IMR-90 (cell line): ENCODE data around the gene LCNL1. TPM values are rescaled to one million over a fixed set of nuclear protein-coding genes. Genes with fewer than 3 reads are reported as not detected.

Experiments used
- ATAC-seq: fragments of 200-7000 bp; cut with Tn5 transposase; 2 replicates; pipeline ENCODE4 v1.9.1; 2020; ENCODE audit warnings: low read depth, mild to moderate bottlenecking, moderate library complexity
- BruUV-seq: library from RNA; stranded (reverse); fragments of 400-500 nt; replicated peaks from 2 replicates; lab custom pipeline; 2021; lab: Mats Ljungman, UMichigan
- CTCF ChIA-PET: fragments of 300-600 bp; formaldehyde crosslinking; extraction: SDS; loops from one replicate; lab custom pipeline; 2021; ENCODE audit warnings: antibody characterized with exemption; lab: Yijun Ruan, JAX
- POLR2A ChIA-PET: fragments of 300-600 bp; sonication (Branson Sonifier 250); formaldehyde crosslinking; loops from one replicate; lab custom pipeline; 2022; ENCODE audit warnings: antibody characterized with exemption; ENCODE audit not compliant: unreplicated experiment; lab: Charles Lee
- DNase-seq: peaks from one replicate; pipeline ENCODE4 v3.0.0; 2013
- H2AFZ ChIP-seq: replicated peaks from 2 replicates; pipeline ENCODE3; 2013; ENCODE audit warnings: low read length, mild to moderate bottlenecking; ENCODE audit not compliant: poor library complexity
- H2AK5ac ChIP-seq: 2 replicates; pipeline ENCODE4 v1.6.1; 2013; ENCODE audit warnings: low read depth, low read length, inconsistent platforms
- H2AK9ac ChIP-seq: replicated peaks from 2 replicates; pipeline ENCODE3; 2013; ENCODE audit warnings: mild to moderate bottlenecking, low read depth, low read length, moderate library complexity; ENCODE audit not compliant: poor library complexity
- H2BK120ac ChIP-seq: 2 replicates; pipeline ENCODE4 v1.6.1; 2013; ENCODE audit warnings: low read depth, low read length, inconsistent platforms
- H2BK15ac ChIP-seq: 3 replicates; pipeline ENCODE4 v1.6.1; 2013; ENCODE audit warnings: low read depth, low read length, inconsistent platforms
- H2BK20ac ChIP-seq: 2 replicates; pipeline ENCODE4 v1.6.1; 2013; ENCODE audit warnings: low read depth, mild to moderate bottlenecking, inconsistent platforms, low read length, moderate library complexity
- H2BK5ac ChIP-seq: 2 replicates; pipeline ENCODE4 v1.6.1; 2013; ENCODE audit warnings: mild to moderate bottlenecking, low read depth, low read length, inconsistent platforms; ENCODE audit not compliant: poor library complexity, severe bottlenecking
- H3K14ac ChIP-seq: replicated peaks from 2 replicates; pipeline ENCODE4 v1.6.1; 2013; ENCODE audit warnings: low read depth, low read length, inconsistent platforms
- H3K18ac ChIP-seq: 2 replicates; pipeline ENCODE4 v1.6.1; 2013; ENCODE audit warnings: low read depth, low read length, control low read depth
- H3K23ac ChIP-seq: 2 replicates; pipeline ENCODE4 v1.6.1; 2013; ENCODE audit warnings: low read depth, low read length, inconsistent platforms
- H3K27ac ChIP-seq: 2 replicates; pipeline ENCODE4 v1.5.1; 2013; ENCODE audit warnings: mild to moderate bottlenecking, control low read depth, low read length; ENCODE audit not compliant: insufficient read depth
- H3K27me3 ChIP-seq: 2 replicates; pipeline ENCODE4 v1.6.1; 2013; ENCODE audit warnings: low read length; ENCODE audit not compliant: control insufficient read depth, insufficient read depth
- H3K36me3 ChIP-seq: 2 replicates; pipeline ENCODE4 v1.6.1; 2013; ENCODE audit warnings: low read length, mixed read lengths; ENCODE audit not compliant: control insufficient read depth, insufficient read depth
- H3K4ac ChIP-seq: 2 replicates; pipeline ENCODE4 v1.6.1; 2013; ENCODE audit warnings: low read depth, low read length, inconsistent platforms
- H3K4me1 ChIP-seq: 2 replicates; pipeline ENCODE4 v1.6.1; 2013; ENCODE audit warnings: low read length, mixed read lengths; ENCODE audit not compliant: control insufficient read depth, insufficient read depth
- H3K4me2 ChIP-seq: 2 replicates; pipeline ENCODE4 v1.6.1; 2013; ENCODE audit warnings: low read depth, mild to moderate bottlenecking, control low read depth, low read length, moderate library complexity
- H3K4me3 ChIP-seq: 2 replicates; pipeline ENCODE4 v1.5.1; 2013; ENCODE audit warnings: low read depth, mild to moderate bottlenecking, control low read depth, low read length, moderate library complexity; ENCODE audit not compliant: insufficient read depth
- H3K56ac ChIP-seq: 2 replicates; pipeline ENCODE4 v1.6.1; 2013; ENCODE audit warnings: low read length, inconsistent platforms; ENCODE audit not compliant: insufficient read depth; ENCODE audit errors: extremely low read depth
- H3K79me1 ChIP-seq, 2 experiments: 2 replicates each; pipeline ENCODE4 v1.6.1; 2013; ENCODE audit warnings: low read length in 2 of 2, inconsistent platforms in 1 of 2, low read depth in 1 of 2
- H3K9ac ChIP-seq: 2 replicates; pipeline ENCODE4 v1.6.1; 2013; ENCODE audit warnings: low read depth, low read length, control low read depth
- H3K9me1 ChIP-seq: 2 replicates; pipeline ENCODE4 v1.6.1; 2013; ENCODE audit warnings: low read length, inconsistent platforms; ENCODE audit not compliant: insufficient read depth
- H3K9me3 ChIP-seq: 2 replicates; pipeline ENCODE4 v1.6.1; 2013; ENCODE audit warnings: low read length; ENCODE audit not compliant: control insufficient read depth, insufficient read depth
- H4K20me1 ChIP-seq: 2 replicates; pipeline ENCODE4 v1.6.1; 2013; ENCODE audit warnings: low read length, inconsistent platforms; ENCODE audit not compliant: insufficient read depth
- H4K5ac ChIP-seq: 2 replicates; pipeline ENCODE4 v1.6.1; 2013; ENCODE audit warnings: mild to moderate bottlenecking, low read depth, low read length, control low read depth
- H4K8ac ChIP-seq, 2 experiments: 2 replicates each; pipeline ENCODE4 v1.6.1; 2013; ENCODE audit warnings: low read depth in 2 of 2, low read length in 2 of 2, control low read depth in 1 of 2, inconsistent platforms in 1 of 2
- H4K91ac ChIP-seq: 2 replicates; pipeline ENCODE4 v1.6.1; 2013; ENCODE audit warnings: low read depth, low read length, inconsistent platforms; ENCODE audit not compliant: insufficient read depth
- BHLHE40 ChIP-seq: fragments of 150-350 bp; IDR thresholded peaks from 2 replicates; pipeline ENCODE4 v1.6.1; 2016; ENCODE audit warnings: mild to moderate bottlenecking, low read depth, low read length
- NFE2L2 ChIP-seq: fragments of 150-350 bp; IDR thresholded peaks from 2 replicates; pipeline ENCODE4 v1.6.1; 2016; ENCODE audit warnings: low read depth, mild to moderate bottlenecking, low read length
- SMC3 ChIP-seq: fragments of 150-350 bp; IDR thresholded peaks from 2 replicates; pipeline ENCODE4 v1.6.1; 2016; ENCODE audit warnings: low read depth, mild to moderate bottlenecking, antibody characterized with exemption, low read length, moderate library complexity
- USF2 ChIP-seq: fragments of 150-350 bp; IDR thresholded peaks from 2 replicates; pipeline ENCODE4 v1.6.1; 2017; ENCODE audit warnings: mild to moderate bottlenecking, antibody characterized with exemption, low read length, low read depth
- WGBS, 2 experiments: methylation state at CpG; one replicate each; pipeline versions ENCODE4 v1.1.5 to v1.1.7; 2013; ENCODE audit warnings: missing lambda C conversion rate in 2 of 2; ENCODE audit not compliant: insufficient read length in 1 of 2; ENCODE audit errors: extremely low coverage in 2 of 2; 5-methylcytosine and 5-hydroxymethylcytosine counted together
- dilution Hi-C: fragments of 300-500 bp; cut with HindIII; formaldehyde crosslinking; loops from one replicate; pipeline ENCODE4 v1.14.3; 2018; ENCODE audit warnings: low sequenced_read_pairs; ENCODE audit not compliant: unreplicated experiment
- in situ Hi-C: fragments of 300-500 bp; cut with MboI; formaldehyde crosslinking; loops from 3 replicates; pipeline ENCODE4 v1.14.3; 2019; ENCODE audit warnings: low sequenced_read_pairs, inconsistent platforms, mixed read lengths
- intact Hi-C: fragments of 100-400 bp; cut with micrococcal nuclease; formaldehyde crosslinking; loops from 2 replicates; pipeline ENCODE4 v1.10.0; 2022
- polyA plus RNA-seq, 3 experiments: library from polyadenylated mRNA; depleted of rRNA; stranded (reverse); fragments of >200 nt; gene quantifications; 2 replicates each; pipeline ENCODE4 v1.2.3, GENCODE V29; 2012; ENCODE audit warnings: low replicate concordance in 1 of 3
- total RNA-seq: library from RNA; depleted of rRNA; stranded (reverse); fragments of >200 nt; gene quantifications from 2 replicates; pipeline ENCODE4 v1.2.3, GENCODE V29; 2012
- TF ChIP-seq, protein P1 (sequence below): conservative IDR thresholded peaks from 2 replicates; pipeline ENCODE4 v1.5.1; 2012; ENCODE audit warnings: mild to moderate bottlenecking, low read depth, low read length, improper control_type of control experiment

Gene LCNL1
- total and polyA plus RNA-seq, 2 of the 4 experiments (the other 2 are of a cell fraction) = 0.15 TPM; not detected in 1

DNA sequence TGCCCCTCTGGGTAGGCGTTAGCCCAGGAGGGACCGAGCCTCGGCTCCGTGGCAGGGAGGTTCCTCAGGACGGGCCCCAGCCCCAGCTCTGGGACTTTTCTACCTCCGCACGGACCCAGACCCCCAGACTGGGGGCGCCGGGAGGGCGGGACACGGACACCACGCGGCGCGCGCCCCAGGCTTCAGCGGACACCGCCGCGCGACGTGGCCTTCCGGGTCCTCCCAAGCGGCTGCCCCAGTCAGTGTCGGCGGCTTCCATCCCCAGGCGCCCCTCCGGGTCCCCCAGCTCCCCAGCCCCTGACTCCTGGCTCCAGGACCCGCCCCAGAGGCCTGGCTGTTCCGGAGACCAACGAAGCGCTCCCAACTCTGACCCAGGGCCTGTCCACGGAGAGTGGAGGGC is 3.1 kb downstream of the LCNL1 start:
- H3K14ac ChIP-seq = no peak overlapping the region
- no peaks in the 10 kb centered on the region for H3K36me3 ChIP-seq
- H2AFZ ChIP-seq = no peak overlapping the region
- no peak overlapping the region for H2BK5ac ChIP-seq
- no peak overlapping the region for H3K56ac ChIP-seq
- no peak overlapping the region for H4K5ac ChIP-seq
- H2AK9ac ChIP-seq = no peak overlapping the region
- in situ Hi-C loops (no loop called here), dilution Hi-C loops (no loop called here), intact Hi-C loops (no loop called here)
- H4K91ac ChIP-seq = no peak overlapping the region
- no TSS peak for BruUV-seq
- H2AK5ac ChIP-seq = no peak overlapping the region
- 7% methylated on average over 11 of the region's 33 CpGs; no CpG with 5 or more reads in 1 of the 2 experiments for WGBS, 2 experiments
- ChIA-PET CTCF (interaction anchor here (1.0 kb wide), 1 partner anchor 43 kb away, joined by 5 read pairs; no protein-coding TSS in a partner anchor), POLR2A (no interaction called here)
- DNase-seq = no peak
- H3K4me1 ChIP-seq = no peaks in the 10 kb centered on the region
- no peak overlapping the region for H2BK15ac ChIP-seq
- H2BK120ac ChIP-seq = no peak overlapping the region
- H3K79me1 ChIP-seq = no peaks in the 10 kb centered on the region
- no peak overlapping the region for H3K18ac ChIP-seq
- H3K9ac ChIP-seq = no peak overlapping the region
- peaks cover 52% of the 10 kb centered on the region for H3K27me3 ChIP-seq
- TF ChIP-seq NFE2L2 (no peak), SMC3 (no peak), USF2 (no peak), BHLHE40 (no peak)
- TF ChIP-seq, protein P1, sequence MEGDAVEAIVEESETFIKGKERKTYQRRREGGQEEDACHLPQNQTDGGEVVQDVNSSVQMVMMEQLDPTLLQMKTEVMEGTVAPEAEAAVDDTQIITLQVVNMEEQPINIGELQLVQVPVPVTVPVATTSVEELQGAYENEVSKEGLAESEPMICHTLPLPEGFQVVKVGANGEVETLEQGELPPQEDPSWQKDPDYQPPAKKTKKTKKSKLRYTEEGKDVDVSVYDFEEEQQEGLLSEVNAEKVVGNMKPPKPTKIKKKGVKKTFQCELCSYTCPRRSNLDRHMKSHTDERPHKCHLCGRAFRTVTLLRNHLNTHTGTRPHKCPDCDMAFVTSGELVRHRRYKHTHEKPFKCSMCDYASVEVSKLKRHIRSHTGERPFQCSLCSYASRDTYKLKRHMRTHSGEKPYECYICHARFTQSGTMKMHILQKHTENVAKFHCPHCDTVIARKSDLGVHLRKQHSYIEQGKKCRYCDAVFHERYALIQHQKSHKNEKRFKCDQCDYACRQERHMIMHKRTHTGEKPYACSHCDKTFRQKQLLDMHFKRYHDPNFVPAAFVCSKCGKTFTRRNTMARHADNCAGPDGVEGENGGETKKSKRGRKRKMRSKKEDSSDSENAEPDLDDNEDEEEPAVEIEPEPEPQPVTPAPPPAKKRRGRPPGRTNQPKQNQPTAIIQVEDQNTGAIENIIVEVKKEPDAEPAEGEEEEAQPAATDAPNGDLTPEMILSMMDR = no peak
- no peak overlapping the region for H3K23ac ChIP-seq
- no peak overlapping the region for H3K4me2 ChIP-seq
- no peak overlapping the region for H2BK20ac ChIP-seq
- H3K9me1 ChIP-seq = no peaks in the 10 kb centered on the region
- no peaks in the 10 kb centered on the region for H4K20me1 ChIP-seq
- ATAC-seq = no peak
- no peak overlapping the region for H3K4ac ChIP-seq
- H3K4me3 ChIP-seq = no peak overlapping the region
- H3K27ac ChIP-seq = no peak overlapping the region
- H3K9me3 ChIP-seq = peaks cover 6% of the 10 kb centered on the region
- H4K8ac ChIP-seq = no peak overlapping the region
